Endothelial cell (in vitro differentiated cells): ENCODE results near the gene TTC23. TPM values are rescaled to one million over a fixed set of nuclear protein-coding genes. Genes with fewer than 3 reads are reported as not detected.

Experiments
- DNase-seq: peaks from one replicate; pipeline ENCODE4 v3.0.0; 2021; ENCODE audit warnings: low spot score
- H3K27ac Mint-ChIP-seq: one replicate; pipeline ENCODE4 v1.8.0; 2021; ENCODE audit warnings: mixed read lengths, inconsistent platforms; ENCODE audit not compliant: unreplicated experiment
- H3K27me3 Mint-ChIP-seq: one replicate; pipeline ENCODE4 v1.8.0; 2021; ENCODE audit warnings: mild to moderate bottlenecking, moderate library complexity, mixed read lengths, inconsistent platforms; ENCODE audit not compliant: unreplicated experiment
- H3K36me3 Mint-ChIP-seq: one replicate; pipeline ENCODE4 v1.8.0; 2021; ENCODE audit warnings: mild to moderate bottlenecking, low read depth, mixed read lengths, inconsistent platforms; ENCODE audit not compliant: unreplicated experiment
- H3K4me1 Mint-ChIP-seq: one replicate; pipeline ENCODE4 v1.8.0; 2021; ENCODE audit warnings: mild to moderate bottlenecking, mixed read lengths, inconsistent platforms; ENCODE audit not compliant: unreplicated experiment
- H3K4me3 Mint-ChIP-seq: one replicate; pipeline ENCODE4 v1.8.0; 2021; ENCODE audit warnings: mild to moderate bottlenecking, mixed read lengths, inconsistent platforms; ENCODE audit not compliant: unreplicated experiment
- H3K9me3 Mint-ChIP-seq: one replicate; pipeline ENCODE4 v1.8.0; 2021; ENCODE audit warnings: mixed read lengths, inconsistent platforms; ENCODE audit not compliant: unreplicated experiment
- total RNA-seq: library from RNA; stranded (reverse); fragmentation: NEBNext Ultra II Directional; extraction: Animal tissue kit (Norgen Biotek cat#: 25700); gene quantifications from one replicate; pipeline ENCODE4 v1.2.1, GENCODE V29; 2021; ENCODE audit not compliant: unreplicated experiment
- TF ChIP-seq, protein P1 (sequence below): fragments of 200-600 bp; sonication (generic); IDR thresholded peaks from one replicate; pipeline ENCODE4 v1.5.0; 2021; ENCODE audit warnings: antibody characterized with exemption; ENCODE audit not compliant: unreplicated experiment

TTC23 gene
- total RNA-seq, 1 donor from 2014 or later, result 24.3 TPM

DNA sequence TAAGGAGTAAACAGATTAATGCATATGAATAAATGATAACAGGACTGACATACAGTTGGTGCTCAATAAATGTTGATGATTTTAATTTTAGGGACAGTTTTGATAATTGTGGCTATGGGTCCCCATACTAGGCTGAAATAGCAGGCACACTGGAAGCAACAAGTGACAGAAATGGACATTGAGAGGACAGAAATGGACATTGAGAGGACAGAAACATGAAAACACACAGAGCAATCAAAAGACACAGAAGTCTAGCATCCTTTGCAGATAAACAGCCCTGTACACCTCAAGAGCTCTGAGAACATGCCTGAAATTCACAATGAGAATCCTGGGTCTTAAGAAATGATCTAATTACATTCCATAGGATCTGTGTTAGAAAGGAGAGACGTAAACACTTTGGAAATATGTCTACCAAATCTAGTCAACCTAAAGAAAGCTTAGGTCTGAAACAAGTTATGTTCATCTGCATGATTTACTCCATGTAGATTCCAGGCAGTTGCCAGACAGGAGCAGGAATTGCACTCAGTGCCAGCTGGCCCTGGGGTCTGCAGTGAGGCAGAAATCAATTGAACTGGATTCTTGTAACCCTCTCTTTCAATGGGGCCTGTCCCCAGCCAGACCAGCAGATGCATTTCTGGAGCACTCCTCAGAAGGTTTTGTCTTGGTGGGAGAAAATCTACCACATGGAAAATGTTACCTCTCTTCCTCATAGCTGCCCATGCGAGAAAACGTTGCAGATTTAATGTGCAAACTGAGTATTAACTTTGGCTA is 84.2 kb downstream of the TTC23 start:
- peaks cover 12% of the 10 kb centered on the region for H3K27me3 Mint-ChIP-seq
- no peak overlapping the region for H3K4me3 Mint-ChIP-seq
- DNase-seq, result no peak
- H3K4me1 Mint-ChIP-seq, result peaks cover 3% of the 10 kb centered on the region
- TF ChIP-seq, protein P1, sequence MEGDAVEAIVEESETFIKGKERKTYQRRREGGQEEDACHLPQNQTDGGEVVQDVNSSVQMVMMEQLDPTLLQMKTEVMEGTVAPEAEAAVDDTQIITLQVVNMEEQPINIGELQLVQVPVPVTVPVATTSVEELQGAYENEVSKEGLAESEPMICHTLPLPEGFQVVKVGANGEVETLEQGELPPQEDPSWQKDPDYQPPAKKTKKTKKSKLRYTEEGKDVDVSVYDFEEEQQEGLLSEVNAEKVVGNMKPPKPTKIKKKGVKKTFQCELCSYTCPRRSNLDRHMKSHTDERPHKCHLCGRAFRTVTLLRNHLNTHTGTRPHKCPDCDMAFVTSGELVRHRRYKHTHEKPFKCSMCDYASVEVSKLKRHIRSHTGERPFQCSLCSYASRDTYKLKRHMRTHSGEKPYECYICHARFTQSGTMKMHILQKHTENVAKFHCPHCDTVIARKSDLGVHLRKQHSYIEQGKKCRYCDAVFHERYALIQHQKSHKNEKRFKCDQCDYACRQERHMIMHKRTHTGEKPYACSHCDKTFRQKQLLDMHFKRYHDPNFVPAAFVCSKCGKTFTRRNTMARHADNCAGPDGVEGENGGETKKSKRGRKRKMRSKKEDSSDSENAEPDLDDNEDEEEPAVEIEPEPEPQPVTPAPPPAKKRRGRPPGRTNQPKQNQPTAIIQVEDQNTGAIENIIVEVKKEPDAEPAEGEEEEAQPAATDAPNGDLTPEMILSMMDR, result no peak
- H3K9me3 Mint-ChIP-seq, result no peaks in the 10 kb centered on the region
- no peak overlapping the region for H3K27ac Mint-ChIP-seq
- peaks cover 23% of the 10 kb centered on the region for H3K36me3 Mint-ChIP-seq

DNA sequence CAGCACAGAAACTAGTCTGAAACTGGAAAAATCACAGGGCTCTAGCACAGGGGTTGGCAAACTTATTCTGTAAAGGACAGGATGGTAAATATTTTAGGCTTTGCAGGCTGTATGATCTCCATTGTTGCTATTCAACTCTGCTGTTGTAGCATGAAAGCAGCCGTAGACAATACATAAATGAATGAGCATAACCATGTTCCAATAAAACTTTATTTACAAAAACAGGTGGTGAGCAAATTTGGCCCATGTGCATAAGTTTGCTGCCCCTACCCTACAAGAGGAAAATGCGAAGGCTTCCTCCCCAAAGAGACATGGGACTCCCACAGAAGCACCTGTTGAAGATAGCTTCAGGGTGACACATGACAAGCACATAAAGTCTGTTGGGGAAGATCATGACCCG is 85.3 kb downstream of the TTC23 start:
- Mint-ChIP-seq H3K27ac (no peak overlapping the region), H3K36me3 (peaks cover 31% of the 10 kb centered on the region), H3K27me3 (peaks cover 10% of the 10 kb centered on the region), H3K4me1 (peaks cover 3% of the 10 kb centered on the region), H3K9me3 (no peaks in the 10 kb centered on the region), H3K4me3 (no peak overlapping the region)
- TF ChIP-seq, protein P1, result no peak
- no peak for DNase-seq

DNA sequence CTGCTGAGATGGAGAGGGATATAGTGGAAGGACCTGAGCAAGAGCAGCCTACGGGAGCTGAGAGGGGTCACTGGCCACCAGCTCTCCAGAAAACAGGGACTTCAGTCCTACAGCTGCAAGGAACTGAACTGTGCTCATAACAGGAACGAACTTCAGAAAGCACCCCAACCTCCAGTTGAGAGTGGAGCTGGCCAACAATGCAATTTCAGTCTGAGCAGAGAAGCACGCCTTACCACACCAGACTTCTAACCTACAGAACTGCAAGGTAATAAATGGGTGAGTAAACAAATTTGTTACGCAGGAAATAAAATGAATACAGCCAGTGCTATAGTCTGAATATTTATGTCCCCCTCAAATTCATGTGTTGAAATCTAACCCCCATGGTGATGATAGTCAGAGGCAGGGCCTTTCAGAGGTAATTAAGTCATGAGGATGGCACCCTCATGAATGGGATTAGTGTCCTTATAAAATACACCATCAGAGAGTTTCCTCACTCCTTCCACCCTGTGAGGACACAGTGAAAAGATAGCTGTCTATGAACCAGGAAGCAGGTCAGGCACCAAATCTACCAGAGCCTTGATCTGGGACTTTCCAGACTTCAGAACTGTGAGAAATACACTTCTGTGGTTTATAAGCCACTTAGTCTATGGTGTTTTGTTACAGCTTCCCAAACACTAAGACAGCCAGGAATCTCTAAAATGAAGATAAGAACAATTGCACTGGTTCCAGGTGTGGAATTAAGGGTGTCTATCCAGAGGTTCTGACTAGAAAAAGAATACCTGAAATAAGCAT is 85.9 kb downstream of the TTC23 start:
- no peak overlapping the region for H3K27ac Mint-ChIP-seq
- no peaks in the 10 kb centered on the region for H3K9me3 Mint-ChIP-seq
- TF ChIP-seq, protein P1, result no peak
- DNase-seq, result no peak
- H3K4me1 Mint-ChIP-seq, result peaks cover 3% of the 10 kb centered on the region
- peaks cover 35% of the 10 kb centered on the region for H3K36me3 Mint-ChIP-seq
- H3K27me3 Mint-ChIP-seq, result peaks cover 10% of the 10 kb centered on the region
- no peak overlapping the region for H3K4me3 Mint-ChIP-seq

DNA sequence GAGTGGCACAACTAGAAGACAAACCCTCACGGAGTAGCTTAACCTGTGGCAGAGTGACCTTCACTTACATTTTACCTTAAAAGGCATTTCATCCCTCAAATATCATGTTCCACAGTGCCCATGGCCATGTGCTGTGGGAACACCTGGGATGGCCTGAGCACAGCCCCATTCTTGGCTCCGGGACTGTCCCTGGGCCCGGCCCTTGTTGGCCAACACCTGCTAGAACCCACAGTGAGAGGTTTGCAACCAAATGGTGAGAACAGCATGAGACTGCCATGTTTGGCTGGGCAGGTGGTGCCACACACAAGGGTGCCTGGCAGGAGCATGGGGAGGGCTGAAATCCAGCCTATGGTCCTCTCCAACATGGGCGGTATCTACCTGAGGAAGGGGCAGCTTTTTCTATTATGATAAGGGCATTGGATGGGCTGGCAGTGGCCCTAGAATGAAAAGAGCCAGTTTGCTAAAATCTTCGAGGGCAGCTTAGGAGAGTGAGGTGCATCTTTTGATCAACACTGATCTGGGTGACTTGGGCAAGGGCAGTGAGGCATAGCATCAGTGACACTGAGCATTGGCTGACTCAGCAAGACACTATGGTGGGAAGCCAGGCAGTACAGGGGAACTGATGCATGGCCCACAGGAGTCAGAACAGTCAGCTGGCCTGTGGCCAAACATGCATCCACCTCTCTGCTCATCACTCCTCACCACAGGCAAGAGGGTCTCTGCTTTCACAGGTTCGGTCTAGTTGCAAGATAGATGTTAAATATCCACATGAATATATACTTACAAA is 90.6 kb downstream of the TTC23 start:
- no peak for DNase-seq
- H3K4me1 Mint-ChIP-seq, result no peaks in the 10 kb centered on the region
- H3K27ac Mint-ChIP-seq, result no peak overlapping the region
- H3K9me3 Mint-ChIP-seq, result no peaks in the 10 kb centered on the region
- peaks cover 40% of the 10 kb centered on the region for H3K36me3 Mint-ChIP-seq
- TF ChIP-seq, protein P1, result no peak
- H3K4me3 Mint-ChIP-seq, result peak overlapping the region; percentile 15
- no peaks in the 10 kb centered on the region for H3K27me3 Mint-ChIP-seq
